PC-3 (cell line): ENCODE data around the gene GHRL.

Experiments
- EZH2 ChIP-seq: fragments of 300-600 bp; sonication (generic); IDR thresholded peaks from one replicate; pipeline ENCODE4 v1.6.1; 2017; ENCODE audit warnings: antibody characterized with exemption, mild to moderate bottlenecking, low read length; ENCODE audit not compliant: unreplicated experiment
- EZH2phosphoT487 ChIP-seq: fragments of 300-600 bp; sonication (generic); IDR thresholded peaks from 2 replicates; pipeline ENCODE4 v1.6.1; 2018; ENCODE audit warnings: mild to moderate bottlenecking, antibody characterized with exemption, low read length, borderline replicate concordance
- TF ChIP-seq, protein P1 (sequence below): fragments of 300-600 bp; sonication (generic); conservative IDR thresholded peaks from 2 replicates; pipeline ENCODE4 v1.5.1; 2017; ENCODE audit warnings: antibody characterized with exemption, low read depth, mild to moderate bottlenecking, low read length

DNA sequence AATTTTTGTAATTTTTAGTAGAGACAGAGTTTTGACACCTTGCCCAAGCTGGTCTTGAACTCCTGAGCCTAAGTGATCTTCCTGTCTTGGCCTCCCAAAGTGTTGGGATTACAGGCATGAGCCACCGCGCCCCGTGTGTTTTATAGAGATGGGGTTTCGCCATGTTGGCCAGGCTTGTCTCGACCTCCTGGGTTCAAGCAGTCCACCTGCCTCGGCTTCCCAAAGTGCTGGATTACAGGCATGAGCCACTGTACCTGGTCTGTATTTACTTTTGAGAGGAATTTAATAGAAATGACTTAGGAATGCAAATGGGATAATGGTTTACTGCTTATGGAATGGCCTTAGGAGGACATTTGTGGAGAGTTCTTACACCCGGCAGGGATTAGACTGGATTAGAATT lies 33.7 kb downstream of the GHRL start:
- TF ChIP-seq, protein P1, sequence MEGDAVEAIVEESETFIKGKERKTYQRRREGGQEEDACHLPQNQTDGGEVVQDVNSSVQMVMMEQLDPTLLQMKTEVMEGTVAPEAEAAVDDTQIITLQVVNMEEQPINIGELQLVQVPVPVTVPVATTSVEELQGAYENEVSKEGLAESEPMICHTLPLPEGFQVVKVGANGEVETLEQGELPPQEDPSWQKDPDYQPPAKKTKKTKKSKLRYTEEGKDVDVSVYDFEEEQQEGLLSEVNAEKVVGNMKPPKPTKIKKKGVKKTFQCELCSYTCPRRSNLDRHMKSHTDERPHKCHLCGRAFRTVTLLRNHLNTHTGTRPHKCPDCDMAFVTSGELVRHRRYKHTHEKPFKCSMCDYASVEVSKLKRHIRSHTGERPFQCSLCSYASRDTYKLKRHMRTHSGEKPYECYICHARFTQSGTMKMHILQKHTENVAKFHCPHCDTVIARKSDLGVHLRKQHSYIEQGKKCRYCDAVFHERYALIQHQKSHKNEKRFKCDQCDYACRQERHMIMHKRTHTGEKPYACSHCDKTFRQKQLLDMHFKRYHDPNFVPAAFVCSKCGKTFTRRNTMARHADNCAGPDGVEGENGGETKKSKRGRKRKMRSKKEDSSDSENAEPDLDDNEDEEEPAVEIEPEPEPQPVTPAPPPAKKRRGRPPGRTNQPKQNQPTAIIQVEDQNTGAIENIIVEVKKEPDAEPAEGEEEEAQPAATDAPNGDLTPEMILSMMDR = no peak
- TF ChIP-seq EZH2 = no peak
- no peak for TF ChIP-seq EZH2phosphoT487
